ENCODE data around the gene QRFPR. TPM values are rescaled to one million over a fixed set of nuclear protein-coding genes. Genes with fewer than 3 reads are reported as not detected.

QRFPR gene
- polyA plus RNA-seq, 3 donors, result not detected

- H3K27me3 ChIP-seq (ENCODE audit: control insufficient read depth in 2 of 2, insufficient read depth in 2 of 2, low read length in 2 of 2), result peaks cover 31 to 35% of the 10 kb centered on the region in 2 donors
- no peak overlapping the region for H3K4me3 ChIP-seq (replicated peaks in 1 of 3; ENCODE audit: low read depth in 2 of 3, low read length in 3 of 3)
- Mint-ChIP-seq H3K36me3 (no peaks in the 10 kb centered on the region), H3K27me3 (ENCODE audit: low read depth in 3 of 3) (peaks cover 26 to 45% (median 39%) of the 10 kb centered on the region in 3 donors), H3K4me3 (no peak overlapping the region), H3K9me3 (peaks cover 0 to 10% (median 3%) of the 10 kb centered on the region in 7 donors), H3K27ac (no peak overlapping the region), H3K4me1 (peaks cover 7% of the 10 kb centered on the region)
- H4K20me1 ChIP-seq (ENCODE audit: insufficient read depth, low read length), result no peaks in the 10 kb centered on the region
- no peak overlapping the region for H3K9ac ChIP-seq (ENCODE audit: insufficient read depth, low read length, poor library complexity, severe bottlenecking)
- intact Hi-C loops (cut with micrococcal nuclease), result loop anchor here in 1 of 2 donors (10.0 kb wide), 1 partner anchor 729 kb away; no protein-coding TSS in a partner anchor
- H3K36me3 ChIP-seq (replicated peaks in 1 of 2; ENCODE audit: control insufficient read depth in 1 of 2, insufficient read depth in 2 of 2, low read length in 2 of 2), result no peaks in the 10 kb centered on the region
- no peak for TF ChIP-seq CTCF (IDR thresholded peaks at IDR 0.05)
- no peak overlapping the region for H3K4me2 ChIP-seq (replicated peaks; ENCODE audit: extremely low read depth, low read length, poor library complexity, severe bottlenecking)
- H3K27ac ChIP-seq (ENCODE audit: low read depth in 1 of 2, low read length in 2 of 2), result no peak overlapping the region
- H3K4me1 ChIP-seq (ENCODE audit: control insufficient read depth in 1 of 2, insufficient read depth in 2 of 2, low read length in 2 of 2), result no peaks in the 10 kb centered on the region
- no peak overlapping the region for H2AFZ ChIP-seq (ENCODE audit: insufficient read depth, low read depth, low read length, poor library complexity, severe bottlenecking)
- H3K79me2 ChIP-seq (ENCODE audit: insufficient read depth, low read length), result no peaks in the 10 kb centered on the region
- WGBS (ENCODE audit: insufficient coverage), result 89% methylated on average over 1 of the region's 1 CpG
- no peaks in the 10 kb centered on the region for H3K9me3 ChIP-seq (replicated peaks in 1 of 2; ENCODE audit: control insufficient read depth in 1 of 2, insufficient read depth in 1 of 2, low read length in 2 of 2)
- no peak for DNase-seq
Observed at GRCh38 chr4:121376097-121376496, 4.7 kb downstream of the QRFPR start.

DNA sequence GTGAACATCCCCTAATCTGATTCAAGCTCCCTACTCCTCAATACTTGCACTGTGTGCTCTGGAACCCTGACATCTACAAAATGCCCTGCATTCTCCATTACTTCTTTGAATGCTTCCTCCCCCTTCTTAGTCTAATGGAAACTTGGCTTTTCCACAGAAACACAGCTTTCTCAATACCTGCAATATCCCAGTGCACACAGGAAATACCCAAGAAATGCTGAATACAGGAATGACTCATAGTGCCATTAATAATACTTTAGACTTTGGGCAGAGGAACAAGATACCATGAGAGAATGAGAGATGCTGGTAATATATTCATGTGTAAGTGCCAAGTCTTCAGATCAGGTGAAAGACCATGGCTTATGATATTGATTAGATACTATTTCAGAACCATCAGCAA, 5.6 kb downstream of the QRFPR start:
- Histone ChIP-seq H3K27me3 (ENCODE audit: control insufficient read depth in 2 of 2, insufficient read depth in 2 of 2, low read length in 2 of 2) (peaks cover 22 to 27% of the 10 kb centered on the region in 2 donors), H3K9me3 (replicated peaks in 1 of 2; ENCODE audit: control insufficient read depth in 1 of 2, insufficient read depth in 1 of 2, low read length in 2 of 2) (no peaks in the 10 kb centered on the region), H3K27ac (ENCODE audit: low read depth in 1 of 2, low read length in 2 of 2) (no peak overlapping the region), H3K4me1 (ENCODE audit: control insufficient read depth in 1 of 2, insufficient read depth in 2 of 2, low read length in 2 of 2) (no peaks in the 10 kb centered on the region), H3K9ac (ENCODE audit: insufficient read depth, low read length, poor library complexity, severe bottlenecking) (no peak overlapping the region), H2AFZ (ENCODE audit: insufficient read depth, low read depth, low read length, poor library complexity, severe bottlenecking) (no peak overlapping the region), H3K4me2 (replicated peaks; ENCODE audit: extremely low read depth, low read length, poor library complexity, severe bottlenecking) (no peak overlapping the region), H3K79me2 (ENCODE audit: insufficient read depth, low read length) (no peaks in the 10 kb centered on the region), H3K4me3 (replicated peaks in 1 of 3; ENCODE audit: low read depth in 2 of 3, low read length in 3 of 3) (no peak overlapping the region), H3K36me3 (replicated peaks in 1 of 2; ENCODE audit: control insufficient read depth in 1 of 2, insufficient read depth in 2 of 2, low read length in 2 of 2) (no peaks in the 10 kb centered on the region), H4K20me1 (ENCODE audit: insufficient read depth, low read length) (no peaks in the 10 kb centered on the region)
- DNase-seq, result no peak
- Mint-ChIP-seq H3K27ac (no peak overlapping the region), H3K27me3 (ENCODE audit: low read depth in 3 of 3) (peaks cover 18 to 37% (median 31%) of the 10 kb centered on the region in 3 donors), H3K36me3 (no peaks in the 10 kb centered on the region), H3K9me3 (peaks cover 0 to 9% (median 2%) of the 10 kb centered on the region in 7 donors), H3K4me3 (no peak overlapping the region), H3K4me1 (peaks cover 4% of the 10 kb centered on the region)
- no peak for TF ChIP-seq CTCF (IDR thresholded peaks at IDR 0.05)
- intact Hi-C loops (cut with micrococcal nuclease), result loop anchor here in 1 of 2 donors (10.0 kb wide), 1 partner anchor 730 kb away; no protein-coding TSS in a partner anchor

Data from CD14-positive monocyte (primary cell).